Hepatocyte (in vitro differentiated cells): Measurements from ENCODE around the gene DRC7. TPM values are rescaled to one million over a fixed set of nuclear protein-coding genes. Genes with fewer than 3 reads are reported as not detected.

Experiments
- DNase-seq: peaks from one replicate; pipeline ENCODE4 v3.0.0-alpha.2; 2016; ENCODE audit warnings: low spot score
- H2AFZ ChIP-seq: fragments of 200-600 bp; sonication (generic); 2 replicates; pipeline ENCODE4 v1.6.0; 2016; ENCODE audit warnings: antibody characterized with exemption, mild to moderate bottlenecking
- H3K27ac ChIP-seq: fragments of 200-600 bp; sonication (generic); 2 replicates; pipeline ENCODE4 v1.5.1; 2016; ENCODE audit warnings: mild to moderate bottlenecking
- H3K27me3 ChIP-seq: fragments of 200-600 bp; sonication (generic); 2 replicates; pipeline ENCODE4 v1.6.1; 2016
- H3K36me3 ChIP-seq: fragments of 200-600 bp; sonication (generic); replicated peaks from 2 replicates; pipeline ENCODE4 v1.5.1; 2016; ENCODE audit warnings: low read depth; ENCODE audit not compliant: insufficient read depth
- H3K4me1 ChIP-seq: fragments of 200-600 bp; sonication (generic); 2 replicates; pipeline ENCODE4 v1.5.1; 2016; ENCODE audit warnings: mild to moderate bottlenecking, moderate library complexity; ENCODE audit not compliant: insufficient read depth
- H3K4me2 ChIP-seq: fragments of 200-600 bp; sonication (generic); 2 replicates; pipeline ENCODE4 v1.6.0; 2016
- H3K4me3 ChIP-seq: fragments of 200-600 bp; sonication (generic); 2 replicates; pipeline ENCODE4 v1.5.1; 2016; ENCODE audit warnings: mild to moderate bottlenecking
- H3K79me2 ChIP-seq: fragments of 200-600 bp; sonication (generic); 2 replicates; pipeline ENCODE4 v1.6.0; 2017; ENCODE audit warnings: mild to moderate bottlenecking
- H3K9me2 ChIP-seq: fragments of 200-600 bp; sonication (generic); replicated peaks from 2 replicates; pipeline ENCODE4 v1.6.0; 2017; ENCODE audit warnings: mild to moderate bottlenecking; ENCODE audit not compliant: insufficient read depth
- H3K9me3 ChIP-seq: fragments of 200-600 bp; sonication (generic); 2 replicates; pipeline ENCODE4 v1.5.1; 2016; ENCODE audit warnings: low read depth, mild to moderate bottlenecking
- H4K20me1 ChIP-seq: fragments of 200-600 bp; sonication (generic); 2 replicates; pipeline ENCODE4 v1.6.0; 2016; ENCODE audit warnings: mild to moderate bottlenecking; ENCODE audit not compliant: insufficient read depth, poor library complexity, severe bottlenecking
- CTCF ChIP-seq: fragments of 200-600 bp; sonication (generic); IDR thresholded peaks from 2 replicates; pipeline ENCODE4 v1.5.1; 2016; ENCODE audit warnings: antibody characterized with exemption, mild to moderate bottlenecking; ENCODE audit not compliant: poor library complexity
- EZH2 ChIP-seq: fragments of 200-600 bp; sonication (generic); IDR thresholded peaks from 2 replicates; pipeline ENCODE4 v1.6.1; 2016; ENCODE audit warnings: antibody characterized with exemption, mild to moderate bottlenecking, borderline replicate concordance
- EZH2phosphoT487 ChIP-seq: fragments of 200-600 bp; sonication (generic); IDR thresholded peaks from one replicate; pipeline ENCODE4 v1.6.1; 2018; ENCODE audit warnings: antibody characterized with exemption, mild to moderate bottlenecking, low read depth, moderate library complexity; ENCODE audit not compliant: unreplicated experiment, severe bottlenecking
- WGBS: methylation state at CpG from one replicate; pipeline ENCODE4 v1.1.6; 2016; ENCODE audit warnings: low lambda C conversion rate; ENCODE audit errors: missing lambda C conversion rate; 5-methylcytosine and 5-hydroxymethylcytosine counted together
- polyA plus RNA-seq: library from polyadenylated mRNA; unstranded; fragments of >200 nt; fragmentation: Nextera tagmentation; extraction: Ambion mirVana; gene quantifications from 2 replicates; pipeline ENCODE4 v1.2.1, GENCODE V29; 2016
- total RNA-seq: library from RNA; depleted of rRNA; stranded (reverse); fragments of >200 nt; gene quantifications from 2 replicates; pipeline ENCODE4 v1.2.3, GENCODE V29; 2014

Gene DRC7
- total and polyA plus RNA-seq, 2 experiments from 2014 or later, result 0.27 to 0.93 TPM

- H2AFZ ChIP-seq, result no peak overlapping the region
- H3K27me3 ChIP-seq, result no peaks in the 10 kb centered on the region
- no peak overlapping the region for H3K4me3 ChIP-seq
- no peaks in the 10 kb centered on the region for H3K4me1 ChIP-seq
- H3K9me2 ChIP-seq, result no peaks in the 10 kb centered on the region
- H3K36me3 ChIP-seq, result no peaks in the 10 kb centered on the region
- DNase-seq, result no peak
- H3K9me3 ChIP-seq, result no peaks in the 10 kb centered on the region
- no peak overlapping the region for H3K4me2 ChIP-seq
- 99% methylated on average over 14 of the region's 17 CpGs for WGBS
- H3K27ac ChIP-seq, result no peak overlapping the region
- TF ChIP-seq EZH2, result no peak
- TF ChIP-seq EZH2phosphoT487, result no peak
- TF ChIP-seq CTCF, result no peak
- H3K79me2 ChIP-seq, result no peaks in the 10 kb centered on the region
- no peaks in the 10 kb centered on the region for H4K20me1 ChIP-seq
Measured at GRCh38 chr16:57765160-57765728, 70.6 kb downstream of the DRC7 start.

- 98% methylated on average over 15 of the region's 15 CpGs for WGBS
- no peak overlapping the region for H3K27ac ChIP-seq
- no peaks in the 10 kb centered on the region for H3K9me2 ChIP-seq
- no peaks in the 10 kb centered on the region for H4K20me1 ChIP-seq
- no peaks in the 10 kb centered on the region for H3K27me3 ChIP-seq
- no peak overlapping the region for H3K4me2 ChIP-seq
- no peak overlapping the region for H2AFZ ChIP-seq
- H3K79me2 ChIP-seq, result no peaks in the 10 kb centered on the region
- H3K4me3 ChIP-seq, result no peak overlapping the region
- no peaks in the 10 kb centered on the region for H3K4me1 ChIP-seq
- no peaks in the 10 kb centered on the region for H3K9me3 ChIP-seq
- TF ChIP-seq CTCF (no peak), EZH2 (no peak), EZH2phosphoT487 (no peak)
- no peak for DNase-seq
- no peaks in the 10 kb centered on the region for H3K36me3 ChIP-seq
Measured at GRCh38 chr16:57766714-57767348, 72.2 kb downstream of the DRC7 start.

- H3K9me3 ChIP-seq, result no peaks in the 10 kb centered on the region
- no peak for TF ChIP-seq EZH2phosphoT487
- TF ChIP-seq CTCF, result no peak
- no peak for TF ChIP-seq EZH2
- no peaks in the 10 kb centered on the region for H3K36me3 ChIP-seq
- no peak overlapping the region for H3K27ac ChIP-seq
- no peak overlapping the region for H2AFZ ChIP-seq
- H4K20me1 ChIP-seq, result no peaks in the 10 kb centered on the region
- no peak overlapping the region for H3K4me2 ChIP-seq
- no peaks in the 10 kb centered on the region for H3K79me2 ChIP-seq
- 98% methylated on average over 20 of the region's 22 CpGs for WGBS
- H3K4me3 ChIP-seq, result no peak overlapping the region
- no peak for DNase-seq
- no peaks in the 10 kb centered on the region for H3K4me1 ChIP-seq
- H3K27me3 ChIP-seq, result no peaks in the 10 kb centered on the region
- H3K9me2 ChIP-seq, result no peaks in the 10 kb centered on the region
Measured at GRCh38 chr16:57769541-57770145, 75.0 kb downstream of the DRC7 start.
